ENCODE measurements around the gene BUB1.

Gene BUB1

DNA sequence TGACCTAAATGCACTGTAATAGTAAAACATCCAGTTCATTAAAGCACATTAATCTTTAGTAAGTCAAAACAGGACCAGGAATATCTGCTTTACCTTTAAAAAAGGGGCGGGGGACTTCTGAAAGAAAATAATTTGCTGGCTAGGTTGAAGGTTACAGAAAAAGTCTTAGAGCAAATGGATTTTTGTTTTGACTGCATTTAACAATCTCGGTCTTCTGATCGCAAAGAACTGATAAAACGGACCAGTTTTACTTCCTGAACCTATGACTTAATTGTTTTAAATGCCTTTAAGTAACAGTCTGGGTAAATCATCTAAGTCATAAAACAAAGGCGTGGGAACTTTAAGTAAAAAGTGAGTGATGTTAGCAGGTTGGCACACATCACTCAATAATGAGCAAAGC lies 783 bp downstream of the BUB1 start:
- WGBS, 2 experiments: 11 to 23% methylated on average over 4 to 5 of the region's 5 CpGs
- peaks cover 13% of the 10 kb centered on the region for H3K4me1 ChIP-seq (ENCODE audit: control insufficient read depth, insufficient read depth, low read length)

DNA sequence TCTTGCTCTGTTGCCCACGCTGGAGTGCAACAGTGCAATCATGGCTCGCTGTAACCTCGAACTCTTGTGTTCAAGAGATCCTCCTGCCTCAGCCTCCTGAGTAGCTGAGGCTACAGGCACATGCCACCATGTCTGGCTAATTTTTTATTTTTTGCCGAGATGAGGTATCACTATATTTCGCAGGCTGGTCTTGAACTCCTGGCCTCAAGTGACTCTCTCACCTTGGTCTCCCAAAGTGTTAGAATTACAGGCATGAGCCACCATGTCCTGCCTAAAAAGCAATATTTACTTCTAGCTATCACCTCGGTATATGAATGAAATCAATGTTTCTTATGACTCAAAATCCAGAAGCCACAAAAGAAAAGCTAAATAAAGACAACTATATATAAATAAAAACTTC lies 2.2 kb downstream of the BUB1 start:
- H3K36me3 ChIP-seq (ENCODE audit: control insufficient read depth, insufficient read depth, low read length): peaks cover 27% of the 10 kb centered on the region
- H3K27me3 ChIP-seq (ENCODE audit: control insufficient read depth, insufficient read depth, low read length, poor library complexity, severe bottlenecking): no peaks in the 10 kb centered on the region
- H3K4me1 ChIP-seq (ENCODE audit: control insufficient read depth, insufficient read depth, low read length): peaks cover 13% of the 10 kb centered on the region
- H3K27ac ChIP-seq (ENCODE audit: insufficient read depth, low read depth, low read length, poor library complexity, severe bottlenecking): no peak overlapping the region
- WGBS, 2 experiments: 89% methylated on average over 6 of the region's 6 CpGs
- no peak overlapping the region for H3K4me3 ChIP-seq (ENCODE audit: insufficient read depth, low read depth, low read length)
- H3K9me3 ChIP-seq (ENCODE audit: control insufficient read depth, low read length): no peaks in the 10 kb centered on the region

More for the DNA sequence above, 783 bp downstream of the BUB1 start:
- Histone ChIP-seq H3K9me3 (ENCODE audit: control insufficient read depth, low read length) (no peaks in the 10 kb centered on the region), H3K4me3 (ENCODE audit: insufficient read depth, low read depth, low read length) (peak overlapping the region; percentile 82), H3K27me3 (ENCODE audit: control insufficient read depth, insufficient read depth, low read length, poor library complexity, severe bottlenecking) (no peaks in the 10 kb centered on the region), H3K36me3 (ENCODE audit: control insufficient read depth, insufficient read depth, low read length) (peaks cover 14% of the 10 kb centered on the region), H3K27ac (ENCODE audit: insufficient read depth, low read depth, low read length, poor library complexity, severe bottlenecking) (no peak overlapping the region)

DNA sequence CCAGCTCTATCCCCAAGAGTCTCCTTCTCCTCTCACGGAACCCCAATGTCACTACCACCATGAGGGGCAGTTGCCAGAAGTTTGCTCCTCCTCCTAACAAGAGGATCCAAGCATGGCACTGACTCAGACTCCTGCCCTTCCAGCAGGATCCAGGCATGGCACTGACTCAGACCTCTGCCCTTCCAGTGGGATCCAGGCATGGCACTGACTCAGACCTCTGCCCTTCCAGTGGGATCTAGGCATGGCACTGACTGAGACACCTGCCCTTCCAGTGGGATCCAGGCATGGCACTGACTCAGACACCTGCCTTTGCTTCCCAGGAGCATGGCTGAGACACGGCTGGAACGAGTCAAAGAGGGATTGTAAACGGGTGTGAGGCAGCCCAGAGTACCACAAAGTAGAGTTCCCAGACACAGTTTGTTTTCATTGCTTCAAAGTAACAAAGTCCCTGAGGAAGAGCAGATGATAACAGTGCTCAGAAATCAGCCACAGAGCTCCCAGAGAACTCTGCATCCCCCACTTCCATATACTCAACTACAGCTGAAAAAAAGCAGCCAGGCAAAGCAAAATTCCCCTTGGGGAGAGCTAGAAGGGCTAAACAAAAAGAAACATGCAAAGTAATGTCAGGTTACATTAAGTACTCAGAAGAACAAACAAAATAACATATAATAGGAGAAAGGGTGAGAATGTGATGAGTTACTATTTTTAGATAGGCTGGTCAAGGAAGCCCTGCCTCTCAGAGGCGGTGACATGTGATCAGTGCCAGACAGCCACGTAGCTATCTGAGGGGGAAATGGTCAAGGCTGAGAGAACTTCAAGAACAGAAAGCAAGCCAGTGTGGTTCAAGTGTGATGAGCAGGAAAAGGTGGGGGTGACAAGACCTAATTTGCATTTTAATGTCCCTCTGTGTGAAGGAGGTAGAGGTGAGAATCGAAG lies 3.0 kb downstream of the BUB1 start:
- peaks cover 13% of the 10 kb centered on the region for H3K4me1 ChIP-seq (ENCODE audit: control insufficient read depth, insufficient read depth, low read length)
- WGBS, 2 experiments: 73 to 74% methylated on average over 7 of the region's 7 CpGs
- peaks cover 34% of the 10 kb centered on the region for H3K36me3 ChIP-seq (ENCODE audit: control insufficient read depth, insufficient read depth, low read length)
- no peaks in the 10 kb centered on the region for H3K27me3 ChIP-seq (ENCODE audit: control insufficient read depth, insufficient read depth, low read length, poor library complexity, severe bottlenecking)
- no peak overlapping the region for H3K4me3 ChIP-seq (ENCODE audit: insufficient read depth, low read depth, low read length)
- no peaks in the 10 kb centered on the region for H3K9me3 ChIP-seq (ENCODE audit: control insufficient read depth, low read length)
- H3K27ac ChIP-seq (ENCODE audit: insufficient read depth, low read depth, low read length, poor library complexity, severe bottlenecking): no peak overlapping the region

DNA sequence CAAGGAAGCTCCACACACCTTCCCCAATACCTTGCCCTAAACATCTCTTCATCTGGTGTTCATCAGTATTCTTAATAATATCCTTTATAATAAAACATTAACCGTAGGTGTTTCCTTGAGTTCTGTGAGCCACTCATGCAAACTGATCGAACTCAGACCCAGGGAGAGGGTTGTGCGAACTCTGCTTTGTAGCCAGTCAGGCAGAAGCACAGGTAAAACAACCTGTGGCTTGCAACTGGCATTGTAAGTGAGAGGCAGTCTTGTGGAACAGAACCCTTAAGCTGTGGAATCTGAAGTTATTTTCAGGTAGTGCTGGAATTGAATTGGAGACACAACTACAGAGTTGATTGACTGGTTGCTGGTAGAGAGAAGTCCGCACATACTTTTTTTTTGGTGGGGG lies 4.7 kb downstream of the BUB1 start:
- Histone ChIP-seq H3K4me3 (ENCODE audit: insufficient read depth, low read depth, low read length) (no peak overlapping the region), H3K27ac (ENCODE audit: insufficient read depth, low read depth, low read length, poor library complexity, severe bottlenecking) (no peak overlapping the region), H3K4me1 (ENCODE audit: control insufficient read depth, insufficient read depth, low read length) (peaks cover 4% of the 10 kb centered on the region), H3K9me3 (ENCODE audit: control insufficient read depth, low read length) (no peaks in the 10 kb centered on the region), H3K27me3 (ENCODE audit: control insufficient read depth, insufficient read depth, low read length, poor library complexity, severe bottlenecking) (no peaks in the 10 kb centered on the region), H3K36me3 (ENCODE audit: control insufficient read depth, insufficient read depth, low read length) (peaks cover 51% of the 10 kb centered on the region)
- 95 to 99% methylated on average over 4 of the region's 4 CpGs for WGBS, 2 experiments

DNA sequence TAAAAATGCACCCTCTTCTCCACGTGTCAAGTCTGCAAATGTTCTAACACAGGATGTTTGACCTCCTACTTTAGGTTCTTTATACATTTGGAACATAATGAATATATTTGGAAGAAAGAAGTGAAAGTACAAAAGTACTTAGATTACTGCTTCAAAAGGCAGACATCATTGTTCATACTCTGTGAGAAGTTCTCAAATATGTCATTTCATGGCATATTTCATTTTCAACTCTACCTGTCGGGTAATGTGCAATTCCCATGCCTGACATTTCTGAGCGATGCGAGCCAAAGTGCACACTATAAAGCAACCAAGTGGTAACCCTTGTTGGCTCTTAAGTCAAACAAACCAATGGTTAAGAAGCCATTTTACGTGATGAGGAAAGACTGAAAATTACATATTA lies 7.0 kb downstream of the BUB1 start:
- H3K36me3 ChIP-seq (ENCODE audit: control insufficient read depth, insufficient read depth, low read length): peaks cover 71% of the 10 kb centered on the region

DNA sequence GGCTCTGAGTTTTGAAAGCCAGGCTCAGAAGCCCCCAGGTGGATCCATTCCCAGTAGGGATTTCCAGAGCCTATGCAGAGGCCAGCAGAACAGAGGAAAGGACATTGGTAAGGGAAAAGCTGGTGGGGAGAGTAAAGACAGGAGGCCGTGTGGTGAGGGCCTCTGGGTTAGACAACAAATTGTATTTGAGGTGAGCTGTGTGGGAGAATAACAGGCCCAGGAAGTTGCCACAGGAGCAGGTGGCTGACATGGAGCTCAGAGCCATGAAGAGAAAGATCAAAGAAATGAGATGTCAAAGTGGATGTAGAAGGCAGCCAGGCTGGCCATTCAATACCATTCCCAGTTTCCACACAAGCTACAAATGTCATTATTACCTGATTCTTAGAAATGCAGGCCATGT lies 8.8 kb downstream of the BUB1 start:
- Histone ChIP-seq H3K27me3 (ENCODE audit: control insufficient read depth, insufficient read depth, low read length, poor library complexity, severe bottlenecking) (no peaks in the 10 kb centered on the region), H3K36me3 (ENCODE audit: control insufficient read depth, insufficient read depth, low read length) (peaks cover 71% of the 10 kb centered on the region), H3K9me3 (ENCODE audit: control insufficient read depth, low read length) (no peaks in the 10 kb centered on the region), H3K27ac (ENCODE audit: insufficient read depth, low read depth, low read length, poor library complexity, severe bottlenecking) (no peak overlapping the region), H3K4me3 (ENCODE audit: insufficient read depth, low read depth, low read length) (no peak overlapping the region), H3K4me1 (ENCODE audit: control insufficient read depth, insufficient read depth, low read length) (no peaks in the 10 kb centered on the region)
- 94 to 95% methylated on average over 1 of the region's 1 CpG for WGBS, 2 experiments

More for the DNA sequence above, 7.0 kb downstream of the BUB1 start:
- no peaks in the 10 kb centered on the region for H3K27me3 ChIP-seq (ENCODE audit: control insufficient read depth, insufficient read depth, low read length, poor library complexity, severe bottlenecking)
- H3K27ac ChIP-seq (ENCODE audit: insufficient read depth, low read depth, low read length, poor library complexity, severe bottlenecking): no peak overlapping the region
- peaks cover 4% of the 10 kb centered on the region for H3K4me1 ChIP-seq (ENCODE audit: control insufficient read depth, insufficient read depth, low read length)
- H3K4me3 ChIP-seq (ENCODE audit: insufficient read depth, low read depth, low read length): no peak overlapping the region
- 94 to 100% methylated on average over 4 to 5 of the region's 5 CpGs for WGBS, 2 experiments
- H3K9me3 ChIP-seq (ENCODE audit: control insufficient read depth, low read length): no peaks in the 10 kb centered on the region

DNA sequence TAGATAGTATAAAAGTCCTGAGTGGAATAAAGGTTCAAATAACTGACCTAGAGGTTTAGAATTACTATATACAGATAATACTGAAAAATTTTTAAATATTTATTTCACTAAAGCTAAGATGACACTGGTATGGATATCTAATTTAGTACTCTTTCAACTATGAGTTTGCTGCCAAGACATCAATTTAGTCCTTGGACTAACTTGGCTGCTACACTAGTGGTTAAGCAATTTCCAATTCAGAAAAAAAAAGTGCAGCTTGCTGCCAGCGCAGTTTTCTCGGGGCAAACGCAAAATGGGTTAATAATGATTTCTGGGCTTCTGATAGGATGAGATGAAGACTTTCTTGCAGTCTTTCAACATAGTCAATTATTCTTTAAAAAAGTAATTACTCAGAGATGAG lies 10.8 kb downstream of the BUB1 start:
- Histone ChIP-seq H3K36me3 (ENCODE audit: control insufficient read depth, insufficient read depth, low read length) (peaks cover 61% of the 10 kb centered on the region), H3K9me3 (ENCODE audit: control insufficient read depth, low read length) (no peaks in the 10 kb centered on the region)
- 97 to 100% methylated on average over 3 of the region's 3 CpGs for WGBS, 2 experiments

DNA sequence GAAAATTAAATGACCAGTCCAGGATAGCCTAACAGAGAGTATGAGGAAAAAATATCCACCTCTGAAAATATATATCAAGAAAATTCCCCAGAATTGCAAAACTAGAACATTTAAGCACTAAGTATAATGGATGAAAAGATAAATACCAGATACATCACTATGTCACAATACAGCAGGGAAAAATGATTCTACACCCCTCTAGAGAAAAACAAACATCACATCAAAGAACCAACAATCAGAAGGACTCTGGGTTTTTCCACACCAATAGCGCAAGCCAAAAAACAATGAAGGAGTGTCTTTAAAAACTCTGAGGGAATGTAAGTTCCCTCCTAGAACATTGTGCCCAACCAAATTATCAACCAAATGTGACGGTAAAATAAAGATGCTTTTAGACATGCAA lies 13.7 kb downstream of the BUB1 start:
- Histone ChIP-seq H3K9me3 (ENCODE audit: control insufficient read depth, low read length) (no peaks in the 10 kb centered on the region), H3K27ac (ENCODE audit: insufficient read depth, low read depth, low read length, poor library complexity, severe bottlenecking) (no peak overlapping the region), H3K27me3 (ENCODE audit: control insufficient read depth, insufficient read depth, low read length, poor library complexity, severe bottlenecking) (no peaks in the 10 kb centered on the region), H3K36me3 (ENCODE audit: control insufficient read depth, insufficient read depth, low read length) (peaks cover 55% of the 10 kb centered on the region), H3K4me3 (ENCODE audit: insufficient read depth, low read depth, low read length) (no peak overlapping the region), H3K4me1 (ENCODE audit: control insufficient read depth, insufficient read depth, low read length) (no peaks in the 10 kb centered on the region)
- 98 to 100% methylated on average over 2 of the region's 2 CpGs for WGBS, 2 experiments

More for the DNA sequence above, 10.8 kb downstream of the BUB1 start:
- Histone ChIP-seq H3K4me1 (ENCODE audit: control insufficient read depth, insufficient read depth, low read length) (no peaks in the 10 kb centered on the region), H3K4me3 (ENCODE audit: insufficient read depth, low read depth, low read length) (no peak overlapping the region), H3K27ac (ENCODE audit: insufficient read depth, low read depth, low read length, poor library complexity, severe bottlenecking) (no peak overlapping the region), H3K27me3 (ENCODE audit: control insufficient read depth, insufficient read depth, low read length, poor library complexity, severe bottlenecking) (no peaks in the 10 kb centered on the region)

DNA sequence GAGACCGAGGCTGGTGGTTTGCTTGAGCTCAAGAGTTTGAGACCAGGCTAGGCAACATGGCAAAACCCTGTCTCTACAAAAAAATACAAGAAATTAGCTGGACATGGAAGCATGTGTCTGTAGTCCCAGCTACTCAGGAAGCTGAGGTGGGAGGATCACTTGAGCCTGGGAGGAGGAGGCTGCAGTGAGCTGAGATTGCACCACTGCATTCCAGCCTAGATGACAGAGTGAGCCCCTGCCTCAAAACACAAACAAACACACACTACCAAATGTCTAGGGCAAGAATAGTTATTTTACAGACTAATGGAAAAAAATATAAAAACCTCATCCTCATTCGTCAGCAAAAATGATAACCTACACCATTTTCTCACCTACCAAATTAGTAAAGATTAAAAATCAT lies 15.3 kb downstream of the BUB1 start:
- Histone ChIP-seq H3K27ac (ENCODE audit: insufficient read depth, low read depth, low read length, poor library complexity, severe bottlenecking) (no peak overlapping the region), H3K4me3 (ENCODE audit: insufficient read depth, low read depth, low read length) (no peak overlapping the region), H3K9me3 (ENCODE audit: control insufficient read depth, low read length) (no peaks in the 10 kb centered on the region), H3K36me3 (ENCODE audit: control insufficient read depth, insufficient read depth, low read length) (peaks cover 55% of the 10 kb centered on the region), H3K27me3 (ENCODE audit: control insufficient read depth, insufficient read depth, low read length, poor library complexity, severe bottlenecking) (no peaks in the 10 kb centered on the region), H3K4me1 (ENCODE audit: control insufficient read depth, insufficient read depth, low read length) (no peaks in the 10 kb centered on the region)
- whole genome bisulfite sequencing, 2 experiments: 96 to 98% methylated on average over 2 of the region's 2 CpGs

DNA sequence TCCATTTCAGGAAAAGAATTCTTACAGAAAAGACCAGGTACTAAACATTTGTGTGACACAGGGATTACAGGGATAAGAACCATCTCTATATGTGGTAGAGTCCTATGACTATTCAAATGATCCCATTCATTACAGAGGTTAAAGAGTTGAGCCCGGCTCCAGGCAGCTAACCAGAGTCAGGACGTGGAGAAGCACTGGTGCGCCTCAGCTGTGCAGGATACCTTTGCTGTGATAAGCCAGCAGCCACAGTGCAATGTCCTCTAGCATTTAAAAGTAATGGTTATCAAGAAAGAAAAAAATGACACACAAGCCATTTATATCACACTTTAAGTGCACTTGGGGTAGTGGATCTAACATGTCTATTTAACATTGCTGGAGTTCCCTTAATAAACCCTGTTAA lies 17.3 kb downstream of the BUB1 start:
- no peak overlapping the region for H3K27ac ChIP-seq (ENCODE audit: insufficient read depth, low read depth, low read length, poor library complexity, severe bottlenecking)
- WGBS, 2 experiments: 95 to 98% methylated on average over 3 of the region's 3 CpGs
- H3K9me3 ChIP-seq (ENCODE audit: control insufficient read depth, low read length): no peaks in the 10 kb centered on the region
- peaks cover 61% of the 10 kb centered on the region for H3K36me3 ChIP-seq (ENCODE audit: control insufficient read depth, insufficient read depth, low read length)
- H3K4me3 ChIP-seq (ENCODE audit: insufficient read depth, low read depth, low read length): no peak overlapping the region
- H3K27me3 ChIP-seq (ENCODE audit: control insufficient read depth, insufficient read depth, low read length, poor library complexity, severe bottlenecking): no peaks in the 10 kb centered on the region
- no peaks in the 10 kb centered on the region for H3K4me1 ChIP-seq (ENCODE audit: control insufficient read depth, insufficient read depth, low read length)
